H9 (cell line): ENCODE results near the gene ACR. TPM values are rescaled to one million over a fixed set of nuclear protein-coding genes. Genes with fewer than 3 reads are reported as not detected.

Experiments used
- DNase-seq: peaks from one replicate; pipeline ENCODE4 v3.0.0-alpha.2; 2017
- H2AFZ ChIP-seq: one replicate; pipeline ENCODE4 v1.6.1; 2013; ENCODE audit warnings: mild to moderate bottlenecking, low read length, control low read depth, moderate library complexity
- H2AK5ac ChIP-seq: 2 replicates; pipeline ENCODE4 v1.6.1; 2013; ENCODE audit warnings: low read length, control low read depth, mixed read lengths; ENCODE audit not compliant: insufficient read length
- H2BK120ac ChIP-seq: one replicate; pipeline ENCODE4 v1.6.1; 2013; ENCODE audit warnings: low read depth, mild to moderate bottlenecking, low read length, control low read depth, inconsistent platforms; ENCODE audit not compliant: poor library complexity, severe bottlenecking
- H2BK12ac ChIP-seq: 2 replicates; pipeline ENCODE4 v1.6.1; 2013; ENCODE audit warnings: low read length, control low read depth, mixed read lengths, low read depth; ENCODE audit not compliant: insufficient read length
- H2BK15ac ChIP-seq: 2 replicates; pipeline ENCODE4 v1.6.1; 2013; ENCODE audit warnings: low read depth, low read length, control low read depth
- H2BK20ac ChIP-seq: one replicate; pipeline ENCODE4 v1.6.1; 2013; ENCODE audit warnings: low read depth, mild to moderate bottlenecking, low read length, control low read depth, inconsistent platforms; ENCODE audit not compliant: poor library complexity, severe bottlenecking
- H2BK5ac ChIP-seq: 2 replicates; pipeline ENCODE4 v1.6.1; 2013; ENCODE audit warnings: low read length, control low read depth, mixed read lengths; ENCODE audit not compliant: insufficient read length
- H3K14ac ChIP-seq: 2 replicates; pipeline ENCODE4 v1.6.1; 2013; ENCODE audit warnings: low read length, control low read depth; ENCODE audit not compliant: insufficient read depth
- H3K18ac ChIP-seq: 2 replicates; pipeline ENCODE4 v1.6.1; 2013; ENCODE audit warnings: low read depth, mild to moderate bottlenecking, mixed read lengths, low read length, control low read depth; ENCODE audit not compliant: insufficient read length
- H3K23ac ChIP-seq: 2 replicates; pipeline ENCODE4 v1.6.1; 2013; ENCODE audit warnings: low read length, control low read depth, mixed read lengths, low read depth; ENCODE audit not compliant: insufficient read length
- H3K23me2 ChIP-seq: 2 replicates; pipeline ENCODE4 v1.6.1; 2013; ENCODE audit warnings: low read depth, mild to moderate bottlenecking, mixed read lengths, low read length, control low read depth; ENCODE audit not compliant: insufficient read length, poor library complexity, severe bottlenecking
- H3K27ac ChIP-seq: 2 replicates; pipeline ENCODE4 v1.5.1; 2013; ENCODE audit warnings: low read length, control low read depth, mixed read lengths, low read depth; ENCODE audit not compliant: insufficient read length
- H3K27me3 ChIP-seq: 2 replicates; pipeline ENCODE4 v1.6.1; 2013; ENCODE audit warnings: low read length, control low read depth, inconsistent platforms; ENCODE audit not compliant: insufficient read depth
- H3K4ac ChIP-seq: 2 replicates; pipeline ENCODE4 v1.6.1; 2013; ENCODE audit warnings: low read depth, mild to moderate bottlenecking, control low read depth, inconsistent platforms, low read length, moderate library complexity
- H3K4me1 ChIP-seq: 2 replicates; pipeline ENCODE4 v1.6.1; 2013; ENCODE audit warnings: low read length, control low read depth, inconsistent platforms; ENCODE audit not compliant: insufficient read depth
- H3K4me2 ChIP-seq: 2 replicates; pipeline ENCODE4 v1.6.1; 2013; ENCODE audit warnings: low read length, control low read depth, mixed read lengths; ENCODE audit not compliant: insufficient read length, insufficient read depth
- H3K56ac ChIP-seq: 2 replicates; pipeline ENCODE4 v1.6.1; 2013; ENCODE audit warnings: low read depth, mild to moderate bottlenecking, mixed read lengths, low read length, control low read depth; ENCODE audit not compliant: insufficient read length
- H3K79me1 ChIP-seq: 2 replicates; pipeline ENCODE4 v1.6.1; 2013; ENCODE audit warnings: low read depth, mild to moderate bottlenecking, moderate library complexity, low read length, control low read depth, inconsistent platforms; ENCODE audit not compliant: insufficient read depth, poor library complexity, severe bottlenecking
- H3K79me2 ChIP-seq: 2 replicates; pipeline ENCODE4 v1.6.1; 2013; ENCODE audit warnings: low read length, control low read depth, inconsistent platforms; ENCODE audit not compliant: insufficient read depth
- H3K9ac ChIP-seq: 2 replicates; pipeline ENCODE4 v1.6.1; 2013; ENCODE audit warnings: low read length, control low read depth, mixed read lengths; ENCODE audit not compliant: insufficient read length; ENCODE audit errors: extremely low read depth
- H3K9me3 ChIP-seq: one replicate; pipeline ENCODE4 v1.6.1; 2013; ENCODE audit warnings: low read depth, low read length, inconsistent platforms; ENCODE audit not compliant: control insufficient read depth
- H3T11ph ChIP-seq: one replicate; pipeline ENCODE4 v1.6.1; 2013; ENCODE audit warnings: mild to moderate bottlenecking, low read length, control low read depth, inconsistent platforms
- H4K20me1 ChIP-seq: one replicate; pipeline ENCODE4 v1.6.1; 2013; ENCODE audit not compliant: control insufficient read depth, insufficient read length, insufficient read depth
- H4K5ac ChIP-seq: 2 replicates; pipeline ENCODE4 v1.6.1; 2013; ENCODE audit warnings: low read depth, mild to moderate bottlenecking, mixed read lengths, low read length, control low read depth; ENCODE audit not compliant: insufficient read length
- H4K8ac ChIP-seq: replicated peaks from 2 replicates; pipeline ENCODE4 v1.6.1; 2013; ENCODE audit warnings: low read length, control low read depth, mixed read lengths, low read depth; ENCODE audit not compliant: insufficient read length
- H4K91ac ChIP-seq: 2 replicates; pipeline ENCODE4 v1.6.1; 2013; ENCODE audit warnings: low read depth, mild to moderate bottlenecking, moderate library complexity, mixed read lengths, low read length, control low read depth; ENCODE audit not compliant: insufficient read length
- H3K27ac Mint-ChIP-seq, 3 experiments: 2 replicates in 2 of 3; 3 replicates in 1 of 3; pipeline ENCODE4 v1.8.0; 2020 to 2021; ENCODE audit warnings: mixed read lengths in 3 of 3, mild to moderate bottlenecking in 1 of 3, moderate library complexity in 1 of 3
- H3K27me3 Mint-ChIP-seq: 2 replicates; pipeline ENCODE4 v1.8.0; 2021; ENCODE audit warnings: low read depth, mild to moderate bottlenecking, moderate library complexity, mixed read lengths
- H3K36me3 Mint-ChIP-seq, 3 experiments: 2 replicates in 2 of 3; 3 replicates in 1 of 3; pipeline ENCODE4 v1.8.0; 2020 to 2021; ENCODE audit warnings: low read depth in 3 of 3, mixed read lengths in 3 of 3; ENCODE audit not compliant: insufficient read depth in 1 of 3
- H3K4me1 Mint-ChIP-seq, 2 experiments: 2 replicates each; pipeline ENCODE4 v1.8.0; 2020; ENCODE audit warnings: mixed read lengths in 2 of 2
- H3K4me3 Mint-ChIP-seq, 2 experiments: 2 replicates in 1 of 2; 3 replicates in 1 of 2; pipeline ENCODE4 v1.8.0; 2020 to 2021; ENCODE audit warnings: mild to moderate bottlenecking in 2 of 2, mixed read lengths in 2 of 2, moderate library complexity in 1 of 2
- H3K9me3 Mint-ChIP-seq, 2 experiments: 2 replicates in 1 of 2; 3 replicates in 1 of 2; pipeline ENCODE4 v1.8.0; 2020; ENCODE audit warnings: mild to moderate bottlenecking in 2 of 2, mixed read lengths in 2 of 2, moderate library complexity in 1 of 2
- WGBS: extraction: QIAGEN DNeasy Blood & Tissue Kit; methylation state at CpG from one replicate; pipeline ENCODE4 v1.1.7; 2013; ENCODE audit warnings: missing lambda C conversion rate, low lambda C conversion rate, mixed read lengths; ENCODE audit not compliant: insufficient read length; ENCODE audit errors: extremely low coverage; 5-methylcytosine and 5-hydroxymethylcytosine counted together
- total RNA-seq: library from RNA; stranded (reverse); gene quantifications from 2 replicates; pipeline ENCODE4 v1.2.1, GENCODE V29; 2021
- TF ChIP-seq, protein P1 (sequence below): fragments of 200-600 bp; sonication (generic); conservative IDR thresholded peaks from 3 replicates; pipeline ENCODE4 v1.8.0; 2021; ENCODE audit warnings: antibody characterized with exemption, mild to moderate bottlenecking

The ACR gene
- total RNA-seq, 1 experiment from 2014 or later, result 0.35 TPM

DNA sequence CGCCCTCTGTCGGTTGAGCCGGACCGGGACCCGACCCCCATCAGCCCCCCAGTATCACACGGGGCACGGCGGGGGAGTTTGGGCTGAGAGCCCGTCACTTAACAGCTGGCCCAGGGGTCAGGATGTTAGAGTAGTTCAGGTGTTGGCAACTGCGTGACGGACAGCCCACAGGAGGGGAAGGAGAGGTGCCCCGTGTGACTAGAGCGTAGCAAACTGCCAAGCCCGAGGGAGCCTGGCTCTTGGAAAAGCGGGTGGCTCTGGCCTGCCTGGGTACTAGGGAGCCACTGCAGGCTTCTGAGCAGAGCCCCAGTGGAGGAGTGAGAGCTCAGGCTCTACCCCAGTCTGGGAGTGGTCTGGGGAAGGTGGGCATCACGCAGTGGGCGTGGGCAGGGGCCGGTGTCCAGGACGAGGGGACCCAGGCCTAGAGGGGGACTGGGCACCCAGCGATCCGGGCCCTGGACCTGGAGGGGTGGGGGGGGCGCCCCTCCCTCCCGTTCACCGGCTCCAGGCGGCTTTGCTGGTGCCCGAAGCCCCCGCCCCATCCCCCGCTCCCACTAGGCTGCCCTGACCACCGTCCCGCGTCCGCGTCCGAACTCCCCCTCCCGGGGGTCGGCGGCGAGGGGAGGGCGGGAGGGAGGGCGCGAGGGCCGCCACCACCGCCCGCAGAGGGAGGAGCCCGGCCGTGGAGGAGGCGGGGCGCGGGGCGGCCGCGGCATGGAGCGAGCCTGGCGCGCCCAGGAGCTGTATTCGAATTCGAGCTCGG lies 41.0 kb upstream of the ACR start:
- TF ChIP-seq, protein P1, sequence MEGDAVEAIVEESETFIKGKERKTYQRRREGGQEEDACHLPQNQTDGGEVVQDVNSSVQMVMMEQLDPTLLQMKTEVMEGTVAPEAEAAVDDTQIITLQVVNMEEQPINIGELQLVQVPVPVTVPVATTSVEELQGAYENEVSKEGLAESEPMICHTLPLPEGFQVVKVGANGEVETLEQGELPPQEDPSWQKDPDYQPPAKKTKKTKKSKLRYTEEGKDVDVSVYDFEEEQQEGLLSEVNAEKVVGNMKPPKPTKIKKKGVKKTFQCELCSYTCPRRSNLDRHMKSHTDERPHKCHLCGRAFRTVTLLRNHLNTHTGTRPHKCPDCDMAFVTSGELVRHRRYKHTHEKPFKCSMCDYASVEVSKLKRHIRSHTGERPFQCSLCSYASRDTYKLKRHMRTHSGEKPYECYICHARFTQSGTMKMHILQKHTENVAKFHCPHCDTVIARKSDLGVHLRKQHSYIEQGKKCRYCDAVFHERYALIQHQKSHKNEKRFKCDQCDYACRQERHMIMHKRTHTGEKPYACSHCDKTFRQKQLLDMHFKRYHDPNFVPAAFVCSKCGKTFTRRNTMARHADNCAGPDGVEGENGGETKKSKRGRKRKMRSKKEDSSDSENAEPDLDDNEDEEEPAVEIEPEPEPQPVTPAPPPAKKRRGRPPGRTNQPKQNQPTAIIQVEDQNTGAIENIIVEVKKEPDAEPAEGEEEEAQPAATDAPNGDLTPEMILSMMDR, result peak; percentile 89
- H2AFZ ChIP-seq, result no peak overlapping the region

More for the DNA sequence above, 41.0 kb upstream of the ACR start:
- Histone ChIP-seq H3K79me2 (no peaks in the 10 kb centered on the region), H3K23ac (no peak overlapping the region), H4K91ac (no peak overlapping the region), H2BK5ac (no peak overlapping the region), H3T11ph (no peak overlapping the region), H3K9ac (no peak overlapping the region), H3K23me2 (peaks cover 8% of the 10 kb centered on the region), H2AK5ac (no peak overlapping the region), H3K4me1 (no peaks in the 10 kb centered on the region), H4K5ac (no peak overlapping the region), H3K79me1 (no peaks in the 10 kb centered on the region), H3K4me2 (peak overlapping the region; percentile 20), H2BK15ac (no peak overlapping the region), H4K8ac (no peak overlapping the region), H3K9me3 (no peaks in the 10 kb centered on the region), H2BK120ac (no peak overlapping the region), H3K56ac (no peak overlapping the region), H3K4ac (no peak overlapping the region), H3K27me3 (peaks cover 5% of the 10 kb centered on the region; the same call in 1 of the 2 replicates), H4K20me1 (no peaks in the 10 kb centered on the region), H3K14ac (no peak overlapping the region), H3K27ac (no peak overlapping the region), H3K18ac (no peak overlapping the region), H2BK20ac (no peak overlapping the region), H2BK12ac (no peak overlapping the region)
- Mint-ChIP-seq H3K4me1 (peaks cover 2 to 16% of the 10 kb centered on the region in 2 experiments), H3K9me3 (no peaks in the 10 kb centered on the region), H3K4me3 (peak overlapping the region; percentile 60 to 85), H3K27me3 (peaks cover 53% of the 10 kb centered on the region), H3K36me3 (peaks cover 0 to 9% (median 4%) of the 10 kb centered on the region in 3 experiments; a peak in 4 of 7 replicates), H3K27ac (no peak overlapping the region)
- no CpG with 5 or more reads among the region's 58 CpGs for WGBS
- DNase-seq, result peak; percentile 59
